Gastroesophageal sphincter (tissue), 3 donors: ENCODE data around the gene BBOF1.

Source experiments
- CTCF ChIP-seq, 4 experiments: fragments of 200-600 bp in 2 of 4; fragments of 450-650 bp in 2 of 4; sonication (generic) in 1 of 4; IDR thresholded peaks; one replicate each; pipeline ENCODE4 v1.5.1; 2017 to 2019; ENCODE audit warnings: antibody characterized with exemption in 4 of 4, mild to moderate bottlenecking in 2 of 4, moderate library complexity in 2 of 4
- POLR2AphosphoS5 ChIP-seq: sonication (generic); formaldehyde crosslinking; IDR thresholded peaks from one replicate; pipeline ENCODE4 v1.6.1; 2017; ENCODE audit warnings: antibody characterized with exemption

GRCh38 chr14:74049876-74050495, 30.8 kb downstream of the BBOF1 start:
- TF ChIP-seq POLR2AphosphoS5 (no peak), CTCF (IDR thresholded peaks at IDR 0.05) (no peak)
